Epithelial cell of proximal tubule (primary cell): Measurements from ENCODE around the gene SIM2. TPM values are rescaled to one million over a fixed set of nuclear protein-coding genes. Genes with fewer than 3 reads are reported as not detected.

ENCODE experiments used
- DNase-seq: peaks from one replicate; pipeline ENCODE4 v3.0.0-alpha.2; 2011; ENCODE audit warnings: low read depth
- H3K4me3 ChIP-seq: 2 replicates; pipeline ENCODE4 v1.5.1; 2011; ENCODE audit warnings: low read depth, mild to moderate bottlenecking, low read length
- total RNA-seq: library from RNA; depleted of rRNA; stranded (reverse); fragments of >200 nt; gene quantifications from 2 replicates; pipeline ENCODE4 v1.2.3, GENCODE V29; 2015
- TF ChIP-seq, protein P1 (sequence below): conservative IDR thresholded peaks from 2 replicates; pipeline ENCODE4 v1.5.1; 2012; ENCODE audit warnings: low read depth, mild to moderate bottlenecking, low read length

Gene SIM2
- total RNA-seq, 1 donor from 2014 or later: 22.3 TPM

DNA sequence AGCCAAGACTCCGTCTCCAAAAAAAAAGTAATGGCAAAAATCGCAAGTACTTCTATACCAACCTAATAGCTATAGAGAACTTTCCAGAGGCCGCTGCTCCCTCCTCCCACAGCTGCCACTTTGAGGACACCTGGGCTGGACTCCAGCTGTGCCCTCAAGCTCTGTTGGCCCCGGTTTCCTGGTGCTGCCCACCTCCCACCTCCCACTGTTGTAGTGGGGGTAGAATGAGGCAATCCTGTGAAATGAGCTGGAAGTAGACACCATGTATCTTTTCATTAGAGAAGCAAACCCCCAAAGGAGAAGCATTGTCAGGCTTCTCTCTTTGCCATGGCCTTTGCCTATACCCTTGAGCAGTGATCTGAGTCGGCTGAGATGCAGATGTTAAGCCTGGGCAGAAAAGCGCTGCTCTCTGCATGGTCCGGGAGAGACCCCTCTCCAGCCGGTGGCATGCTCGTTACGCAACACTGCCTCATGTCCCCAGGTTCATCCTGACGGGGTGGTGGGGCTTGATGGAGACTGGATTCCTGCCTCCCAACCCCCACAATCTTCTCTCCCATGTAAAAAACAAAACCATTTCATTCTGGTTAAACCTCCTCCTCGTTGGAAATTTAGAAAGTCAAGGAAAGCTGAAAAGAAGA is 39.7 kb downstream of the SIM2 start:
- no peak for DNase-seq
- TF ChIP-seq, protein P1, sequence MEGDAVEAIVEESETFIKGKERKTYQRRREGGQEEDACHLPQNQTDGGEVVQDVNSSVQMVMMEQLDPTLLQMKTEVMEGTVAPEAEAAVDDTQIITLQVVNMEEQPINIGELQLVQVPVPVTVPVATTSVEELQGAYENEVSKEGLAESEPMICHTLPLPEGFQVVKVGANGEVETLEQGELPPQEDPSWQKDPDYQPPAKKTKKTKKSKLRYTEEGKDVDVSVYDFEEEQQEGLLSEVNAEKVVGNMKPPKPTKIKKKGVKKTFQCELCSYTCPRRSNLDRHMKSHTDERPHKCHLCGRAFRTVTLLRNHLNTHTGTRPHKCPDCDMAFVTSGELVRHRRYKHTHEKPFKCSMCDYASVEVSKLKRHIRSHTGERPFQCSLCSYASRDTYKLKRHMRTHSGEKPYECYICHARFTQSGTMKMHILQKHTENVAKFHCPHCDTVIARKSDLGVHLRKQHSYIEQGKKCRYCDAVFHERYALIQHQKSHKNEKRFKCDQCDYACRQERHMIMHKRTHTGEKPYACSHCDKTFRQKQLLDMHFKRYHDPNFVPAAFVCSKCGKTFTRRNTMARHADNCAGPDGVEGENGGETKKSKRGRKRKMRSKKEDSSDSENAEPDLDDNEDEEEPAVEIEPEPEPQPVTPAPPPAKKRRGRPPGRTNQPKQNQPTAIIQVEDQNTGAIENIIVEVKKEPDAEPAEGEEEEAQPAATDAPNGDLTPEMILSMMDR: no peak
- no peak overlapping the region for H3K4me3 ChIP-seq

- no peak for DNase-seq
- TF ChIP-seq, protein P1: no peak
- H3K4me3 ChIP-seq: no peak overlapping the region
These were observed 42.6 kb downstream of the SIM2 start for GRCh38 chr21:36741506-36741905.

GRCh38 chr21:36743008-36743407 is 44.1 kb downstream of the SIM2 start:
- TF ChIP-seq, protein P1: no peak
- DNase-seq: no peak
- no peak overlapping the region for H3K4me3 ChIP-seq

- H3K4me3 ChIP-seq: no peak overlapping the region
- TF ChIP-seq, protein P1: no peak
- DNase-seq: no peak
These were observed 44.5 kb downstream of the SIM2 start for GRCh38 chr21:36743446-36743845.

GRCh38 chr21:36744190-36744559 is 45.3 kb downstream of the SIM2 start:
- peak overlapping the region; percentile 8 for H3K4me3 ChIP-seq
- TF ChIP-seq, protein P1: no peak
- no peak for DNase-seq

GRCh38 chr21:36744560-36745231 is 45.8 kb downstream of the SIM2 start:
- H3K4me3 ChIP-seq: peak overlapping the region; percentile 8
- TF ChIP-seq, protein P1: no peak
- DNase-seq: no peak

GRCh38 chr21:36745459-36745858 is 46.5 kb downstream of the SIM2 start:
- TF ChIP-seq, protein P1: no peak
- no peak for DNase-seq
- no peak overlapping the region for H3K4me3 ChIP-seq
